Mesothelial cell of epicardium (in vitro differentiated cells): ENCODE measurements around the gene CCDC88A. TPM values are rescaled to one million over a fixed set of nuclear protein-coding genes. Genes with fewer than 3 reads are reported as not detected.

Experiments
- DNase-seq, 2 experiments: peaks; one replicate each; pipeline ENCODE4 v3.0.0; 2021; ENCODE audit warnings: low spot score in 2 of 2; ENCODE audit not compliant: unreplicated experiment in 2 of 2
- H3K27ac Mint-ChIP-seq: 2 replicates; pipeline ENCODE4 v1.8.0; 2021; ENCODE audit warnings: mixed read lengths
- H3K27me3 Mint-ChIP-seq: 2 replicates; pipeline ENCODE4 v1.8.0; 2021; ENCODE audit warnings: low read depth, mixed read lengths
- H3K36me3 Mint-ChIP-seq: 2 replicates; pipeline ENCODE4 v1.8.0; 2021; ENCODE audit warnings: mixed read lengths
- H3K4me1 Mint-ChIP-seq: 2 replicates; pipeline ENCODE4 v1.8.0; 2021; ENCODE audit warnings: mixed read lengths
- H3K4me3 Mint-ChIP-seq: 2 replicates; pipeline ENCODE4 v1.8.0; 2021; ENCODE audit warnings: mild to moderate bottlenecking, moderate library complexity, mixed read lengths
- H3K9me3 Mint-ChIP-seq: 2 replicates; pipeline ENCODE4 v1.8.0; 2021; ENCODE audit warnings: mixed read lengths
- total RNA-seq: library from RNA; stranded (reverse); gene quantifications from 3 replicates; pipeline ENCODE4 v1.2.1, GENCODE V29; 2021
- TF ChIP-seq, protein P1 (sequence below): fragments of 200-600 bp; sonication (generic); IDR thresholded peaks from one replicate; pipeline ENCODE4 v1.5.0; 2021; ENCODE audit warnings: antibody characterized with exemption; ENCODE audit not compliant: unreplicated experiment

CCDC88A gene
- total RNA-seq, 1 donor from 2014 or later = 60.1 TPM

DNA sequence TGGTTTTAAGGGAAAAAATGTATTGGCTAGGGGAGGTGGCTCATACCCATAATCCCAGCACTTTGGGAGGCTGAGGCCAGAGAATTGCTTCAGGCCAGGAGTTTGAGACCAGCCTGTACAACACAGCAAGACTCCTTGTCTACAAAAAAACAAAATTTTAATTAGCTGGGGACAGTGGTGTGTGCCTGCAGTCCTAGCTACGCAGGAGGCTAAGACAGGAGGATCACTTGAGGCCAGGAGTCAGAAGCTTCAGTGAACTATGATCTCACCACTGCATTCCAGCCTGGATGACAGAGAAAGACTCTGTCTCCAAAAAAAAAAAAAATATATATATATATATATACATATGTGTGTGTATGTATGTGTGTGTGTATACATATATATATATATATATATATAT lies 18.5 kb downstream of the CCDC88A start:
- Mint-ChIP-seq H3K4me1 (no peaks in the 10 kb centered on the region), H3K36me3 (peaks cover 8% of the 10 kb centered on the region), H3K27ac (no peak overlapping the region), H3K4me3 (no peak overlapping the region), H3K9me3 (no peaks in the 10 kb centered on the region), H3K27me3 (no peaks in the 10 kb centered on the region)
- DNase-seq = no peak
- TF ChIP-seq, protein P1, sequence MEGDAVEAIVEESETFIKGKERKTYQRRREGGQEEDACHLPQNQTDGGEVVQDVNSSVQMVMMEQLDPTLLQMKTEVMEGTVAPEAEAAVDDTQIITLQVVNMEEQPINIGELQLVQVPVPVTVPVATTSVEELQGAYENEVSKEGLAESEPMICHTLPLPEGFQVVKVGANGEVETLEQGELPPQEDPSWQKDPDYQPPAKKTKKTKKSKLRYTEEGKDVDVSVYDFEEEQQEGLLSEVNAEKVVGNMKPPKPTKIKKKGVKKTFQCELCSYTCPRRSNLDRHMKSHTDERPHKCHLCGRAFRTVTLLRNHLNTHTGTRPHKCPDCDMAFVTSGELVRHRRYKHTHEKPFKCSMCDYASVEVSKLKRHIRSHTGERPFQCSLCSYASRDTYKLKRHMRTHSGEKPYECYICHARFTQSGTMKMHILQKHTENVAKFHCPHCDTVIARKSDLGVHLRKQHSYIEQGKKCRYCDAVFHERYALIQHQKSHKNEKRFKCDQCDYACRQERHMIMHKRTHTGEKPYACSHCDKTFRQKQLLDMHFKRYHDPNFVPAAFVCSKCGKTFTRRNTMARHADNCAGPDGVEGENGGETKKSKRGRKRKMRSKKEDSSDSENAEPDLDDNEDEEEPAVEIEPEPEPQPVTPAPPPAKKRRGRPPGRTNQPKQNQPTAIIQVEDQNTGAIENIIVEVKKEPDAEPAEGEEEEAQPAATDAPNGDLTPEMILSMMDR = no peak

DNA sequence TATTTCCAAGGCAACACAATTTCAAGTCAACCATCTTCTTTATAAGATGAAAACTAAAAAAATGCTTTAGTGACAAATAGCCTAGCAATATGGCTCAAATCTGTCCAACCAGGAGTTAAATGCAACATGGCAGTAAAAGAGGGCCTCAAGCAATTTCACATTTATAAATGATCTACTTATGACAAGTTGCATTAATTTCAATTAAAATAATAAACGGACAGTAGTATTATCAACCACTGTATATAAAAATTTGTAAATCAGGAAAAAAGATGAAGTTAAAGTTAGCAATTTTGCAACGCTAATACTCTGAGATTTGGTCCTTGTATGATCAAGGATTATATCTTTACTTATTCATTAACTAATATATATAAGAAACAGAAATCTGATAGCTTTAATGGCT lies 19.3 kb downstream of the CCDC88A start:
- H3K27me3 Mint-ChIP-seq = no peaks in the 10 kb centered on the region

GRCh38 chr2:55399815-55400214 lies 19.8 kb downstream of the CCDC88A start:
- no peak for DNase-seq
- Mint-ChIP-seq H3K27ac (no peak overlapping the region), H3K36me3 (peaks cover 7% of the 10 kb centered on the region), H3K4me3 (no peak overlapping the region), H3K9me3 (no peaks in the 10 kb centered on the region), H3K4me1 (peaks cover 3% of the 10 kb centered on the region), H3K27me3 (no peaks in the 10 kb centered on the region)
- TF ChIP-seq, protein P1 = no peak

More for the DNA sequence above, 19.3 kb downstream of the CCDC88A start:
- Mint-ChIP-seq H3K4me1 (peaks cover 3% of the 10 kb centered on the region), H3K27ac (no peak overlapping the region), H3K4me3 (no peak overlapping the region), H3K9me3 (no peaks in the 10 kb centered on the region), H3K36me3 (peaks cover 8% of the 10 kb centered on the region)
- TF ChIP-seq, protein P1 = no peak
- no peak for DNase-seq

- Mint-ChIP-seq H3K9me3 (peaks cover 14% of the 10 kb centered on the region), H3K36me3 (peaks cover 8% of the 10 kb centered on the region), H3K27ac (peak overlapping the region; percentile 33), H3K4me1 (peaks cover 3% of the 10 kb centered on the region), H3K4me3 (no peak overlapping the region), H3K27me3 (no peaks in the 10 kb centered on the region)
- TF ChIP-seq, protein P1 = no peak
- DNase-seq = no peak
Measured at GRCh38 chr2:55395724-55396605, 23.7 kb downstream of the CCDC88A start.

DNA sequence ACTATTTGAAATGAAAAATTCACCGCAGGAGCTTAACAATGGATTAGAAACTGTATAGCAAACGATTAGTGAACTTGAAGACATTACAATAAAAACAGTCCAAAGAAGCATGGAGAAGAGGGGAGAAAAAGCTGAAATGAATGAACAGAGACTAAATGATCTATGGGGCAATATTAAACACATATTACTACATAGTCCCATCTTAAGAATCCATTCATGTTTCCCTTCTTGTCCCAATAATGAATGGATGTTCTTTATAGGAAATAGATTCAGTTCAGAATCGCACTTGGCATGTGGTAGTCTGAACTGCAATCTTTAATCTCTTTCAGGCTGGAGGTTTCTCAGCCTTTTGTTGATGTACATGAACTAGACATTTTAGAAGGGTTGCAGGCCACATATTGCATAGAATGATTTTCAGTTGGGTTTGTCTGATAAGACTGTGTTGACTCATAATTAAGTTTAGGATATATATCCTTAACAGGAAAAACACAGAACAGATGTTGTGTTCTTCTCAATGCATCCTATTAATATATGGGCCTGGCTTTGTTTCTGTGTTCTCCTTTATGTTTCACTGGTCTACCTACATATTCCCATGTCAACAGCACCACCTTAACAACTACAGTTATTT lies 27.9 kb downstream of the CCDC88A start:
- H3K9me3 Mint-ChIP-seq = peaks cover 22% of the 10 kb centered on the region

More for the DNA sequence above, 27.9 kb downstream of the CCDC88A start:
- no peak for DNase-seq
- no peaks in the 10 kb centered on the region for H3K27me3 Mint-ChIP-seq
- no peak overlapping the region for H3K4me3 Mint-ChIP-seq
- TF ChIP-seq, protein P1 = no peak
- H3K27ac Mint-ChIP-seq = no peak overlapping the region
- peaks cover 3% of the 10 kb centered on the region for H3K4me1 Mint-ChIP-seq
- peaks cover 8% of the 10 kb centered on the region for H3K36me3 Mint-ChIP-seq
